Testis (tissue), 2 donors: ENCODE results near the gene IZUMO4.

Experiments used
- POLR2A ChIP-seq: fragments of 450-650 bp; IDR thresholded peaks from one replicate; pipeline ENCODE4 v1.6.1; 2017; ENCODE audit warnings: antibody characterized with exemption, mild to moderate bottlenecking, moderate library complexity
- TF ChIP-seq, protein P1 (sequence below), 3 experiments: fragments of 450-650 bp in 2 of 3; fragments of 200-600 bp in 1 of 3; sonication (generic) in 1 of 3; IDR thresholded peaks; one replicate each; pipeline ENCODE4 v1.5.1; 2016 to 2019; ENCODE audit warnings: antibody characterized with exemption in 3 of 3, mild to moderate bottlenecking in 2 of 3, moderate library complexity in 1 of 3

DNA sequence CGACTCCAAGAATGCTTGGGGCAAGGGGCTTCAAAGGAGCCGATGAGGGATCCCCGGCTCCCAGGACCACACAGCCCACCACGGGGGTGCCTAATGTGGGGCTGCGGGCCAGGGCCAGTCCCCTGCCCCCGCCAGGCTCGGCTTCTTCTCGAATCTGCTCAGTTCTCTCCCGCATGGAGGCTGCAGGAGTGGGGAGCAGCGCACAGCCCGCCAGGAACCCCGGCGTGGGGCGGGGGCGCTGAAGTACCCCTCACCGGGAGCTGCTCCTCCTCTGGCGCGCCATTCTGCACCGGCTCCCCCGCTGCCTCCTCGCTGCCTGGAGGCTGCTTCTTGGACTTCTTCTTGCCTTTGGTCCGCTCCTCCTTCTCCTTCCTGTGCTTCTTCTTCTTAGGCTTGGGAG is 14.7 kb downstream of the IZUMO4 start:
- TF ChIP-seq, protein P1, sequence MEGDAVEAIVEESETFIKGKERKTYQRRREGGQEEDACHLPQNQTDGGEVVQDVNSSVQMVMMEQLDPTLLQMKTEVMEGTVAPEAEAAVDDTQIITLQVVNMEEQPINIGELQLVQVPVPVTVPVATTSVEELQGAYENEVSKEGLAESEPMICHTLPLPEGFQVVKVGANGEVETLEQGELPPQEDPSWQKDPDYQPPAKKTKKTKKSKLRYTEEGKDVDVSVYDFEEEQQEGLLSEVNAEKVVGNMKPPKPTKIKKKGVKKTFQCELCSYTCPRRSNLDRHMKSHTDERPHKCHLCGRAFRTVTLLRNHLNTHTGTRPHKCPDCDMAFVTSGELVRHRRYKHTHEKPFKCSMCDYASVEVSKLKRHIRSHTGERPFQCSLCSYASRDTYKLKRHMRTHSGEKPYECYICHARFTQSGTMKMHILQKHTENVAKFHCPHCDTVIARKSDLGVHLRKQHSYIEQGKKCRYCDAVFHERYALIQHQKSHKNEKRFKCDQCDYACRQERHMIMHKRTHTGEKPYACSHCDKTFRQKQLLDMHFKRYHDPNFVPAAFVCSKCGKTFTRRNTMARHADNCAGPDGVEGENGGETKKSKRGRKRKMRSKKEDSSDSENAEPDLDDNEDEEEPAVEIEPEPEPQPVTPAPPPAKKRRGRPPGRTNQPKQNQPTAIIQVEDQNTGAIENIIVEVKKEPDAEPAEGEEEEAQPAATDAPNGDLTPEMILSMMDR (IDR thresholded peaks at IDR 0.05): no peak
- TF ChIP-seq POLR2A: no peak
